Neural progenitor cell (in vitro differentiated cells): ENCODE results near the gene MIDN. TPM values are rescaled to one million over a fixed set of nuclear protein-coding genes. Genes with fewer than 3 reads are reported as not detected.

ENCODE experiments used
- DNase-seq: peaks from one replicate; pipeline ENCODE4 v3.0.0-alpha.2; 2016; ENCODE audit warnings: low spot score
- H2AFZ ChIP-seq: fragments of 200-600 bp; sonication (generic); replicated peaks from 2 replicates; pipeline ENCODE4 v1.6.1; 2016; ENCODE audit warnings: antibody characterized with exemption
- H3F3A ChIP-seq: fragments of 200-600 bp; sonication (generic); 2 replicates; pipeline ENCODE4 v1.6.1; 2016; ENCODE audit warnings: antibody characterized with exemption, low read depth
- H3K27ac ChIP-seq: fragments of 200-600 bp; sonication (generic); 2 replicates; pipeline ENCODE4 v1.5.1; 2016; ENCODE audit warnings: mild to moderate bottlenecking
- H3K27me3 ChIP-seq: fragments of 200-600 bp; sonication (generic); 2 replicates; pipeline ENCODE4 v1.6.1; 2016; ENCODE audit warnings: mild to moderate bottlenecking, moderate library complexity
- H3K36me3 ChIP-seq: fragments of 200-600 bp; sonication (generic); 2 replicates; pipeline ENCODE4 v1.5.1; 2016
- H3K4me1 ChIP-seq: fragments of 200-600 bp; sonication (generic); 2 replicates; pipeline ENCODE4 v1.6.1; 2016; ENCODE audit warnings: mixed run types
- H3K4me2 ChIP-seq: fragments of 200-600 bp; sonication (generic); 2 replicates; pipeline ENCODE4 v1.6.1; 2016
- H3K4me3 ChIP-seq: fragments of 200-600 bp; sonication (generic); 2 replicates; pipeline ENCODE4 v1.5.1; 2016
- H3K79me2 ChIP-seq: fragments of 200-600 bp; sonication (generic); 2 replicates; pipeline ENCODE4 v1.6.1; 2016; ENCODE audit warnings: low read depth
- H3K9ac ChIP-seq: fragments of 200-600 bp; sonication (generic); 2 replicates; pipeline ENCODE4 v1.6.1; 2016
- H3K9me3 ChIP-seq: fragments of 200-600 bp; sonication (generic); 2 replicates; pipeline ENCODE4 v1.5.1; 2016; ENCODE audit warnings: low read depth
- H4K20me1 ChIP-seq: fragments of 200-600 bp; sonication (generic); 2 replicates; pipeline ENCODE4 v1.6.1; 2016; ENCODE audit warnings: low read depth
- H3K27ac Mint-ChIP-seq: 3 replicates; pipeline ENCODE4 v1.8.0; 2021; ENCODE audit warnings: mixed read lengths
- H3K27me3 Mint-ChIP-seq: 2 replicates; pipeline ENCODE4 v1.8.0; 2022; ENCODE audit warnings: low read depth, mild to moderate bottlenecking, inconsistent platforms, moderate library complexity, mixed read lengths; ENCODE audit not compliant: insufficient read depth
- H3K36me3 Mint-ChIP-seq: 3 replicates; pipeline ENCODE4 v1.8.0; 2021; ENCODE audit warnings: mixed read lengths
- H3K4me1 Mint-ChIP-seq: 3 replicates; pipeline ENCODE4 v1.8.0; 2021; ENCODE audit warnings: mixed read lengths
- H3K4me3 Mint-ChIP-seq: 3 replicates; pipeline ENCODE4 v1.8.0; 2021; ENCODE audit warnings: mild to moderate bottlenecking, moderate library complexity, mixed read lengths
- H3K9me3 Mint-ChIP-seq: 3 replicates; pipeline ENCODE4 v1.8.0; 2020; ENCODE audit warnings: mixed read lengths
- CTCF ChIP-seq: fragments of 200-600 bp; sonication (generic); IDR thresholded peaks from 2 replicates; pipeline ENCODE4 v1.5.1; 2017; ENCODE audit warnings: antibody characterized with exemption, mild to moderate bottlenecking
- EZH2 ChIP-seq: fragments of 200-600 bp; sonication (generic); IDR thresholded peaks from 2 replicates; pipeline ENCODE4 v1.6.1; 2017; ENCODE audit warnings: antibody characterized with exemption, mild to moderate bottlenecking, moderate library complexity
- EZH2phosphoT487 ChIP-seq: fragments of 200-600 bp; sonication (generic); IDR thresholded peaks from 2 replicates; pipeline ENCODE4 v1.6.1; 2017; ENCODE audit warnings: antibody characterized with exemption
- total RNA-seq: library from RNA; depleted of rRNA; stranded (reverse); fragments of >200 nt; gene quantifications from 2 replicates; pipeline ENCODE4 v1.2.3, GENCODE V29; 2015; ENCODE audit warnings: low replicate concordance

Gene MIDN
- total RNA-seq, 1 donor from 2014 or later, result 16.1 TPM

DNA sequence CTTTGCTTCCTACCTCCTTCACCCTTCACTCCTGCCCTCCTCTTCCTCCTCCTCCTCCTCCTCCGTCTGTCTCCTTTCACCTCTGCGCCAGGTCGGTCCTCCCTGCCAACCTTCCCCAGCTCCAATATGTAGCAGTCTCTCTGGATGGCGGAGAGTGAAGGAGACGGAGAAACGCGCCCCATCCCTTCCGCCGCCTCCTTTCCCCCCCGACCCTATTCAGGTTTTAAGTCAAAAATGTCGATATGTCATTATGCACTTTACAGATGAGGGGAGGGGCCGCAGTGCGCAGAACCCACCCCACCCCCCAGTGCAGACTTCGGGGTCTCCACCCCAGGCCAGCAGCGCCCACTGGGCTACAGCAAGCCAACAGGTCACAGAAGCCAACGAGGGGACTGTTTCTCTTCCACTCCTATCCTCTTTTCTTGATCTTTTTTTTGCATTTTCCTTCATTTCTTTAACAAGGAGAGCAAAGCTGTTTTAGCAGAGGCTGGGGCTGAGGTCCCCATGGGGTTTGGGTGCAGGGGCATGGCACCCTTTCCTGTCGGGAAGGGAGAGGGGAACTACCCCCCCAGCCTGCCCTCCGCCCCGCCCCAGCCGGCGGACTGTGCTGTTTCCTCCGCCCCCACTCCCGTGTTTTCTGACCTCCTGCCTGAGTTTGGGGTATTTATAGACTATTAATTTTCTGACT is 9.2 kb downstream of the MIDN start:
- Histone ChIP-seq H3K79me2 (peaks cover 61% of the 10 kb centered on the region), H3F3A (peaks cover 87% of the 10 kb centered on the region), H3K27ac (peak overlapping the region; percentile 85), H4K20me1 (peaks cover 79% of the 10 kb centered on the region), H3K27me3 (no peaks in the 10 kb centered on the region), H3K9me3 (no peaks in the 10 kb centered on the region), H3K9ac (no peak overlapping the region), H3K4me2 (no peak overlapping the region), H2AFZ (no peak overlapping the region), H3K4me1 (peaks cover 43% of the 10 kb centered on the region), H3K36me3 (no peaks in the 10 kb centered on the region), H3K4me3 (no peak overlapping the region)
- H3K27me3 Mint-ChIP-seq, result peaks cover 12% of the 10 kb centered on the region
- H3K36me3 Mint-ChIP-seq, result peaks cover 11% of the 10 kb centered on the region
- peaks cover 43% of the 10 kb centered on the region for H3K4me1 Mint-ChIP-seq
- H3K27ac Mint-ChIP-seq, result no peak overlapping the region
- peak overlapping the region; percentile 63 for H3K4me3 Mint-ChIP-seq
- no peaks in the 10 kb centered on the region for H3K9me3 Mint-ChIP-seq
- TF ChIP-seq CTCF, result no peak
- no peak for DNase-seq

GRCh38 chr19:1258163-1258492 is 9.7 kb downstream of the MIDN start:
- Mint-ChIP-seq H3K9me3 (no peaks in the 10 kb centered on the region), H3K4me3 (peak overlapping the region; percentile 57), H3K36me3 (peaks cover 11% of the 10 kb centered on the region), H3K27ac (no peak overlapping the region), H3K4me1 (peaks cover 49% of the 10 kb centered on the region), H3K27me3 (peaks cover 12% of the 10 kb centered on the region)
- DNase-seq, result no peak
- H2AFZ ChIP-seq, result no peak overlapping the region
- H3K27me3 ChIP-seq, result no peaks in the 10 kb centered on the region
- H4K20me1 ChIP-seq, result peaks cover 74% of the 10 kb centered on the region
- H3K9me3 ChIP-seq, result no peaks in the 10 kb centered on the region
- no peaks in the 10 kb centered on the region for H3K36me3 ChIP-seq
- no peak overlapping the region for H3K4me3 ChIP-seq
- H3K79me2 ChIP-seq, result peaks cover 56% of the 10 kb centered on the region
- H3K4me1 ChIP-seq, result peaks cover 41% of the 10 kb centered on the region
- H3F3A ChIP-seq, result peaks cover 86% of the 10 kb centered on the region
- H3K27ac ChIP-seq, result peak overlapping the region; percentile 85
- no peak for TF ChIP-seq CTCF
- no peak for TF ChIP-seq EZH2phosphoT487
- TF ChIP-seq EZH2, result no peak
- no peak overlapping the region for H3K4me2 ChIP-seq
- H3K9ac ChIP-seq, result no peak overlapping the region

DNA sequence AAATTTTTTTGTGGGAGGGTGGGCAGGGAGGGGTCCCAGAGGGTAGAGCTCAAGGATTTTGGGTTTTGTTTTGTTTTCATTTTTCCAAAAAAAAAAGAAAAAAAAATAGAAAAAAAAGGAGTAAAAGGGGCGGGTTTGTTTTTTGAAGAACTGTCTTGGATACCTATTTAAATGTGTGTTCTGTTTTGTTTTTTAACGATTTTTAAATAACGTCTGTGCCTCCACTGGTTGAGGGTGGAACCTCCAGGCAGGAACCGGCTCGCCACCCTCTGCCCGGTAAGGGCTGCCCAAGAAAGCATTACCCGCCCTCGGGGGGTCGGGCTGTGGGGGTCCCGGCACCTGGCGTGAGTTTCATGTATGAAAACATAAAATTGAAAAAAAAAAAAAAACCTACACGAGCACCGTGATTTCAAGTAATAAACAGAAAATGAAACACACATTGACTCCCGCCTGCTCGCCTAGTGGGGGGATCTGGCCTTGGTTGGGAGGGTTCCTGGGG is 10.4 kb downstream of the MIDN start:
- H3K36me3 ChIP-seq, result no peaks in the 10 kb centered on the region
- H3F3A ChIP-seq, result peaks cover 80% of the 10 kb centered on the region
- peaks cover 68% of the 10 kb centered on the region for H4K20me1 ChIP-seq
- no peaks in the 10 kb centered on the region for H3K9me3 ChIP-seq
- Mint-ChIP-seq H3K4me1 (peaks cover 53% of the 10 kb centered on the region), H3K4me3 (peak overlapping the region; percentile 65), H3K36me3 (peaks cover 11% of the 10 kb centered on the region), H3K27me3 (peaks cover 12% of the 10 kb centered on the region), H3K27ac (no peak overlapping the region), H3K9me3 (no peaks in the 10 kb centered on the region)
- DNase-seq, result no peak
- TF ChIP-seq CTCF (no peak), EZH2 (no peak)
- peak overlapping the region; percentile 85 for H3K27ac ChIP-seq
- peaks cover 41% of the 10 kb centered on the region for H3K4me1 ChIP-seq
- no peaks in the 10 kb centered on the region for H3K27me3 ChIP-seq
- peak overlapping the region; percentile 19 for H3K4me2 ChIP-seq
- H2AFZ ChIP-seq, result no peak overlapping the region
- peaks cover 49% of the 10 kb centered on the region for H3K79me2 ChIP-seq
- no peak overlapping the region for H3K4me3 ChIP-seq
- no peak overlapping the region for H3K9ac ChIP-seq
